A673 (cell line): ENCODE data around the gene KRTAP10-7.

Source experiments
- EZH2 ChIP-seq: fragments of 200-600 bp; sonication (generic); IDR thresholded peaks from 2 replicates; pipeline ENCODE4 v1.6.1; 2017; ENCODE audit warnings: borderline replicate concordance, low read depth, mild to moderate bottlenecking, mixed read lengths, antibody characterized with exemption, low read length; ENCODE audit not compliant: poor library complexity, severe bottlenecking
- TF ChIP-seq, protein P1 (sequence below): fragments of 300-800, 200-600 bp; sonication (generic); conservative IDR thresholded peaks from 2 replicates; pipeline ENCODE4 v1.5.1; 2017; ENCODE audit warnings: low read depth, mild to moderate bottlenecking, antibody characterized with exemption, low read length, moderate library complexity, mixed read lengths

DNA sequence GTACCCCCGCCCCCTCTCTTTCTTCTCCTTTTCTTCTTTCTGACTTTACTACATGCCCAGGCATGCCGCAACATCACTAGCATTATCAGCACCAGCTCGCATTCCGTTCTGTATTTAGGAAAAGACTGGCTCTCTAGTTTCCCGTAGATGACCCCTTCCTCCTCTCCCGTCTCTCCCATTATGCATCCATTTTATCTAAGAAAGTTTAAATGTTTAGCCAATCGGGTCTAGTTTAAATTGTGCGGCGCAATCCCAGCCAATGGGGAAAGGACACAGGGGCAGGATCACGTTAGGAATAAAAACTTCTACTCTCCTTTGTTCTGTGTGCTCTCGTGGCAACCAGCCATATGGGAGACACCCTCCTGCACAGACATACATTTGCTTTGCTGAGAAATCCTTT lies 2.3 kb upstream of the KRTAP10-7 start:
- TF ChIP-seq, protein P1, sequence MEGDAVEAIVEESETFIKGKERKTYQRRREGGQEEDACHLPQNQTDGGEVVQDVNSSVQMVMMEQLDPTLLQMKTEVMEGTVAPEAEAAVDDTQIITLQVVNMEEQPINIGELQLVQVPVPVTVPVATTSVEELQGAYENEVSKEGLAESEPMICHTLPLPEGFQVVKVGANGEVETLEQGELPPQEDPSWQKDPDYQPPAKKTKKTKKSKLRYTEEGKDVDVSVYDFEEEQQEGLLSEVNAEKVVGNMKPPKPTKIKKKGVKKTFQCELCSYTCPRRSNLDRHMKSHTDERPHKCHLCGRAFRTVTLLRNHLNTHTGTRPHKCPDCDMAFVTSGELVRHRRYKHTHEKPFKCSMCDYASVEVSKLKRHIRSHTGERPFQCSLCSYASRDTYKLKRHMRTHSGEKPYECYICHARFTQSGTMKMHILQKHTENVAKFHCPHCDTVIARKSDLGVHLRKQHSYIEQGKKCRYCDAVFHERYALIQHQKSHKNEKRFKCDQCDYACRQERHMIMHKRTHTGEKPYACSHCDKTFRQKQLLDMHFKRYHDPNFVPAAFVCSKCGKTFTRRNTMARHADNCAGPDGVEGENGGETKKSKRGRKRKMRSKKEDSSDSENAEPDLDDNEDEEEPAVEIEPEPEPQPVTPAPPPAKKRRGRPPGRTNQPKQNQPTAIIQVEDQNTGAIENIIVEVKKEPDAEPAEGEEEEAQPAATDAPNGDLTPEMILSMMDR = no peak
- TF ChIP-seq EZH2 = no peak
